Astrocyte (in vitro differentiated cells and primary cell): ENCODE results near the gene CASP10. TPM values are rescaled to one million over a fixed set of nuclear protein-coding genes. Genes with fewer than 3 reads are reported as not detected.
A peak's percentile ranks its signal among the peaks of the same experiment; 100 is the strongest.

Experiments
- DNase-seq: peaks from one replicate; pipeline ENCODE4 v3.0.0-alpha.2; 2010; ENCODE audit warnings: low read depth
- FAIRE-seq: peaks from 2 replicates; lab custom pipeline; 2011; peaks lifted over from hg19 to GRCh38; lab: Jason Lieb, UNC
- H2AFZ ChIP-seq: 2 replicates; pipeline ENCODE4 v1.6.0; 2012; ENCODE audit warnings: low read depth, low read length, inconsistent platforms
- H3K27ac ChIP-seq: 2 replicates; pipeline ENCODE4 v1.5.1; 2011; ENCODE audit warnings: low read depth, low read length, inconsistent platforms
- H3K27me3 ChIP-seq: 2 replicates; pipeline ENCODE4 v1.6.0; 2011; ENCODE audit warnings: low read length, inconsistent platforms; ENCODE audit not compliant: insufficient read depth
- H3K36me3 ChIP-seq: 2 replicates; pipeline ENCODE4 v1.5.1; 2011; ENCODE audit warnings: low read length, inconsistent platforms; ENCODE audit not compliant: insufficient read depth
- H3K4me1 ChIP-seq: 2 replicates; pipeline ENCODE4 v1.5.1; 2011; ENCODE audit warnings: low read length, inconsistent platforms; ENCODE audit not compliant: insufficient read depth
- H3K4me2 ChIP-seq: 2 replicates; pipeline ENCODE4 v1.6.0; 2012; ENCODE audit warnings: low read length, inconsistent platforms
- H3K4me3 ChIP-seq: 2 replicates; pipeline ENCODE4 v1.5.1; 2011; ENCODE audit warnings: low read depth, mild to moderate bottlenecking, low read length, inconsistent platforms; ENCODE audit not compliant: insufficient read depth
- H3K79me2 ChIP-seq: 2 replicates; pipeline ENCODE4 v1.6.0; 2012; ENCODE audit warnings: mild to moderate bottlenecking, low read length, inconsistent platforms; ENCODE audit not compliant: insufficient read depth
- H3K9ac ChIP-seq: 2 replicates; pipeline ENCODE4 v1.6.0; 2012; ENCODE audit warnings: mild to moderate bottlenecking, low read length, inconsistent platforms
- H3K9me3 ChIP-seq: 2 replicates; pipeline ENCODE4 v1.5.1; 2012; ENCODE audit warnings: low read depth, mild to moderate bottlenecking, low read length, inconsistent platforms; ENCODE audit not compliant: insufficient read depth
- H4K20me1 ChIP-seq: 2 replicates; pipeline ENCODE4 v1.6.0; 2012; ENCODE audit warnings: low read length, inconsistent platforms; ENCODE audit not compliant: insufficient read depth
- H3K27ac Mint-ChIP-seq: one replicate; pipeline ENCODE4 v1.8.0; 2021; ENCODE audit warnings: mild to moderate bottlenecking, mixed read lengths; ENCODE audit not compliant: unreplicated experiment
- H3K27me3 Mint-ChIP-seq: one replicate; pipeline ENCODE4 v1.8.0; 2021; ENCODE audit warnings: low read depth, mixed read lengths; ENCODE audit not compliant: unreplicated experiment
- H3K36me3 Mint-ChIP-seq: one replicate; pipeline ENCODE4 v1.8.0; 2021; ENCODE audit warnings: low read depth, mixed read lengths; ENCODE audit not compliant: unreplicated experiment
- H3K4me1 Mint-ChIP-seq: one replicate; pipeline ENCODE4 v1.8.0; 2021; ENCODE audit warnings: low read depth, mixed read lengths; ENCODE audit not compliant: unreplicated experiment
- H3K4me3 Mint-ChIP-seq: one replicate; pipeline ENCODE4 v1.8.0; 2021; ENCODE audit warnings: mild to moderate bottlenecking, moderate library complexity, mixed read lengths; ENCODE audit not compliant: unreplicated experiment
- H3K9me3 Mint-ChIP-seq: one replicate; pipeline ENCODE4 v1.8.0; 2021; ENCODE audit warnings: mild to moderate bottlenecking, mixed read lengths; ENCODE audit not compliant: unreplicated experiment
- EZH2 ChIP-seq: IDR thresholded peaks from 2 replicates; pipeline ENCODE4 v1.6.1; 2012; ENCODE audit warnings: mild to moderate bottlenecking, low read length, inconsistent platforms; ENCODE audit not compliant: insufficient read depth
- total RNA-seq: library from RNA; stranded (reverse); gene quantifications from 2 replicates; pipeline ENCODE4 v1.2.1, GENCODE V29; 2021
- TF ChIP-seq, protein P1 (sequence below): IDR thresholded peaks from 2 replicates; pipeline ENCODE4 v1.5.1; 2011; ENCODE audit warnings: low read depth, mild to moderate bottlenecking, inconsistent platforms, low read length, moderate library complexity; ENCODE audit not compliant: insufficient read depth

CASP10 gene
- total RNA-seq, 1 donor from 2014 or later = 0.43 TPM

DNA sequence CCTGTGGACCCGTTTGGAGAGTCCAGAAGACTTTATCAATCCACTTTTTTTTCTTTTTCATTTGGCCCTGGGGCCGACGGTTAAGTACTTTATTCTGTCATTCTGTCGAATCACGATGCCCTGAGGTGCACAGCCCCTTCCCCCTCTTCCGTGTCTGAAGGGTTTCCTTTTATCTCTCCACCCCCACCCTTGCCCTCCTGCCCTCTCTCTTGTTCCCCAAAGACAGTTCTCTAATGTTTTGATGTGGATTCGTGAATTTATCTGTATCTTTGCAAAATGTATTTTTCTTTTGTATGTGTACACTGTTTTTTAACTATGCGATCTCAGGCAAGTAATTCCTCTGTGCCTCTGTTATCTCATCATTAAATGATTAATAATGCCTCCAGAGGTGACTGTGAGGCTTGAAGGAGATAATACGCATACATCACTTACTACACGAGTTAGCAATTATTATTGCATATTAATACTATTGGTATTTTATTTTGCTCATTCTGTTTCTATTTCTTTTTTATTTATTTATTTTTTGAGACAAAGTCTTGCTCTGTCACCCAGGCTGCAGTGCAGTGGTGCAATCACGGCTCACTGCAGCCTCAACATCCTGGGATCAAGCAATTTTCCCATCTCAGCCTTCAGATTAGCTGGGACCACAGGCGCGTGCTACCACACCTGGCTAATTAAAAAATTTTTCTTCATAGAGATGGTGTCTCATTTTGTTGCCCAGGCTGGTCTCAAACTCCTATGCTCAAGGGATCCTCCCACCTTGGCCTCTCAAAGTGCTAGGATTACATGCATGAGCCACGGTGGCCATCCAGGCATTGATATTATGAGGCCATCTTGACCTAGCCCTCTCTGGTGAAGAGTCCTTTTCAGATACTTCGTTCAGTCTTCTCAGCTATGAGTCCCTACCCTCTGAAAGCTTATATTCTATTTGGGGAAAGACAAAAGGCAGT is 76.0 kb downstream of the CASP10 start:
- H3K36me3 Mint-ChIP-seq = no peaks in the 10 kb centered on the region
- Histone ChIP-seq H3K27ac (peak overlapping the region; percentile 94), H3K9ac (peak overlapping the region; percentile 92), H3K4me3 (peak overlapping the region; percentile 77), H2AFZ (peak overlapping the region; percentile 87), H3K79me2 (peaks cover 38% of the 10 kb centered on the region), H3K4me1 (peaks cover 15% of the 10 kb centered on the region), H3K36me3 (no peaks in the 10 kb centered on the region), H3K27me3 (no peaks in the 10 kb centered on the region), H3K9me3 (no peaks in the 10 kb centered on the region), H3K4me2 (peak overlapping the region; percentile 94), H4K20me1 (no peaks in the 10 kb centered on the region)
- H3K9me3 Mint-ChIP-seq = no peaks in the 10 kb centered on the region
- no peak for TF ChIP-seq EZH2
- TF ChIP-seq, protein P1, sequence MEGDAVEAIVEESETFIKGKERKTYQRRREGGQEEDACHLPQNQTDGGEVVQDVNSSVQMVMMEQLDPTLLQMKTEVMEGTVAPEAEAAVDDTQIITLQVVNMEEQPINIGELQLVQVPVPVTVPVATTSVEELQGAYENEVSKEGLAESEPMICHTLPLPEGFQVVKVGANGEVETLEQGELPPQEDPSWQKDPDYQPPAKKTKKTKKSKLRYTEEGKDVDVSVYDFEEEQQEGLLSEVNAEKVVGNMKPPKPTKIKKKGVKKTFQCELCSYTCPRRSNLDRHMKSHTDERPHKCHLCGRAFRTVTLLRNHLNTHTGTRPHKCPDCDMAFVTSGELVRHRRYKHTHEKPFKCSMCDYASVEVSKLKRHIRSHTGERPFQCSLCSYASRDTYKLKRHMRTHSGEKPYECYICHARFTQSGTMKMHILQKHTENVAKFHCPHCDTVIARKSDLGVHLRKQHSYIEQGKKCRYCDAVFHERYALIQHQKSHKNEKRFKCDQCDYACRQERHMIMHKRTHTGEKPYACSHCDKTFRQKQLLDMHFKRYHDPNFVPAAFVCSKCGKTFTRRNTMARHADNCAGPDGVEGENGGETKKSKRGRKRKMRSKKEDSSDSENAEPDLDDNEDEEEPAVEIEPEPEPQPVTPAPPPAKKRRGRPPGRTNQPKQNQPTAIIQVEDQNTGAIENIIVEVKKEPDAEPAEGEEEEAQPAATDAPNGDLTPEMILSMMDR = no peak
- no peaks in the 10 kb centered on the region for H3K27me3 Mint-ChIP-seq
- DNase-seq (no peak), FAIRE-seq (no peak)
- H3K27ac Mint-ChIP-seq = peak overlapping the region; percentile 99
- peaks cover 36% of the 10 kb centered on the region for H3K4me1 Mint-ChIP-seq
- peak overlapping the region; percentile 90 for H3K4me3 Mint-ChIP-seq

DNA sequence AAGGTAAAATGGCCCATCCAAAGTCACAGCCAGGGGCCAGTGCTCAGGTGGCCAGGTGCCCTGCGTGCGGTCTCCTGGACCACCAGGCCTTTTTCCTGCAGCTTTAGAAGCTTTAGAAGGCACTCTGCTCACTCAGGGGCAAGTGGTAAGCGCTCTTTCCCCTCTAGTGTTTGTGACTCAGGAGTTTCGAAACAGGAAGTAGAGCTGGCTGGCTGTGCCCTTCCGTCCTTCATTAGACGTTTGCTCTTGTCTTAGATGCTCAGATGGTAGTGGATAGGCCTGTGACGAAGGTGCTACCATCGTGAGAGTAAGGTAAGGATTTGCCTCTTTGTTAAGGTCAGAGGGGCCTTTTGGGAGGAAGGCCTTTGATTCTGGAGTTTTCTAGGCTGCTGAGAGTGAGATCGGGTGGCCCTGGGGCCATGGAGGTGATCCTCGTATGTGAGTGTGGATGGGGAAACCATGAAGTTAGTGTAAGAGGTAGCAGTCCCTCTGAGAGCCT is 77.4 kb downstream of the CASP10 start, which contains the start of gene CASP8:
Gene CASP8, plus strand, starts transcription at position 235 of the 499 bp plus-strand sequence. CDS start 5,951 bp downstream, outside the sequence.
- Mint-ChIP-seq H3K4me1 (peaks cover 28% of the 10 kb centered on the region), H3K27ac (peak within 1 kb of the TSS; percentile 99), H3K36me3 (no peaks in the 10 kb centered on the region), H3K27me3 (no peaks in the 10 kb centered on the region), H3K9me3 (no peaks in the 10 kb centered on the region), H3K4me3 (peak within 1 kb of the TSS; percentile 90)
- Histone ChIP-seq H4K20me1 (no peaks in the 10 kb centered on the region), H3K27me3 (no peaks in the 10 kb centered on the region), H3K79me2 (peaks cover 39% of the 10 kb centered on the region), H3K9me3 (no peaks in the 10 kb centered on the region), H3K9ac (no peak within 1 kb of the TSS), H3K4me1 (peaks cover 11% of the 10 kb centered on the region), H2AFZ (peak within 1 kb of the TSS; percentile 24), H3K4me2 (peak within 1 kb of the TSS; percentile 94), H3K27ac (no peak within 1 kb of the TSS), H3K36me3 (no peaks in the 10 kb centered on the region), H3K4me3 (peak within 1 kb of the TSS; percentile 77)
- TF ChIP-seq EZH2 = no peak
- TF ChIP-seq, protein P1 = no peak
- FAIRE-seq = no peak
- peak; percentile 33 for DNase-seq
